ENCODE results near the gene FIBCD1. TPM values are rescaled to one million over a fixed set of nuclear protein-coding genes. Genes with fewer than 3 reads are reported as not detected.

FIBCD1 gene
- total RNA-seq, 1 experiment from 2014 or later = 7.1 TPM

- Histone ChIP-seq H3K9ac (ENCODE audit: extremely low read depth, insufficient read length, low read length) (no peak overlapping the region), H2BK15ac (ENCODE audit: low read depth, low read length) (no peak overlapping the region), H3K18ac (ENCODE audit: insufficient read length, low read depth, low read length) (no peak overlapping the region), H3K4me2 (ENCODE audit: insufficient read depth, insufficient read length, low read length) (no peak overlapping the region), H4K91ac (ENCODE audit: insufficient read length, low read depth, low read length) (no peak overlapping the region), H3K23ac (ENCODE audit: insufficient read length, low read depth, low read length) (no peak overlapping the region), H3K4ac (ENCODE audit: low read depth, low read length) (no peak overlapping the region), H2BK5ac (ENCODE audit: insufficient read length, low read length) (no peak overlapping the region), H4K8ac (replicated peaks; ENCODE audit: insufficient read length, low read depth, low read length) (no peak overlapping the region), H2AFZ (ENCODE audit: low read length) (no peak overlapping the region), H3K23me2 (ENCODE audit: insufficient read length, low read depth, low read length, poor library complexity, severe bottlenecking) (no peaks in the 10 kb centered on the region), H4K20me1 (ENCODE audit: control insufficient read depth, insufficient read depth, insufficient read length) (no peaks in the 10 kb centered on the region), H3K27me3 (ENCODE audit: insufficient read depth, low read length) (no peaks in the 10 kb centered on the region), H3K9me3 (ENCODE audit: control insufficient read depth, low read depth, low read length) (no peaks in the 10 kb centered on the region), H2BK120ac (ENCODE audit: low read depth, low read length, poor library complexity, severe bottlenecking) (no peak overlapping the region), H2BK12ac (ENCODE audit: insufficient read length, low read depth, low read length) (no peak overlapping the region), H3K79me1 (ENCODE audit: insufficient read depth, low read depth, low read length, poor library complexity, severe bottlenecking) (no peaks in the 10 kb centered on the region), H3K14ac (ENCODE audit: insufficient read depth, low read length) (no peak overlapping the region; the same call in 1 of the 2 replicates), H3K79me2 (ENCODE audit: insufficient read depth, low read length) (no peaks in the 10 kb centered on the region), H3K56ac (ENCODE audit: insufficient read length, low read depth, low read length) (no peak overlapping the region), H3T11ph (ENCODE audit: low read length) (no peak overlapping the region), H2AK5ac (ENCODE audit: insufficient read length, low read length) (no peak overlapping the region), H4K5ac (ENCODE audit: insufficient read length, low read depth, low read length) (no peak overlapping the region), H2BK20ac (ENCODE audit: low read depth, low read length, poor library complexity, severe bottlenecking) (no peak overlapping the region), H3K4me1 (ENCODE audit: insufficient read depth, low read length) (no peaks in the 10 kb centered on the region), H3K27ac (ENCODE audit: insufficient read length, low read depth, low read length) (no peak overlapping the region)
- H3K4me1 Mint-ChIP-seq = peaks cover 0 to 26% of the 10 kb centered on the region in 2 experiments; a peak in 2 of 4 replicates
- H3K4me3 Mint-ChIP-seq = no peak overlapping the region
- WGBS (ENCODE audit: extremely low coverage, insufficient read length, low lambda C conversion rate) = no CpG with 5 or more reads among the region's 16 CpGs
- TF ChIP-seq, protein P1, sequence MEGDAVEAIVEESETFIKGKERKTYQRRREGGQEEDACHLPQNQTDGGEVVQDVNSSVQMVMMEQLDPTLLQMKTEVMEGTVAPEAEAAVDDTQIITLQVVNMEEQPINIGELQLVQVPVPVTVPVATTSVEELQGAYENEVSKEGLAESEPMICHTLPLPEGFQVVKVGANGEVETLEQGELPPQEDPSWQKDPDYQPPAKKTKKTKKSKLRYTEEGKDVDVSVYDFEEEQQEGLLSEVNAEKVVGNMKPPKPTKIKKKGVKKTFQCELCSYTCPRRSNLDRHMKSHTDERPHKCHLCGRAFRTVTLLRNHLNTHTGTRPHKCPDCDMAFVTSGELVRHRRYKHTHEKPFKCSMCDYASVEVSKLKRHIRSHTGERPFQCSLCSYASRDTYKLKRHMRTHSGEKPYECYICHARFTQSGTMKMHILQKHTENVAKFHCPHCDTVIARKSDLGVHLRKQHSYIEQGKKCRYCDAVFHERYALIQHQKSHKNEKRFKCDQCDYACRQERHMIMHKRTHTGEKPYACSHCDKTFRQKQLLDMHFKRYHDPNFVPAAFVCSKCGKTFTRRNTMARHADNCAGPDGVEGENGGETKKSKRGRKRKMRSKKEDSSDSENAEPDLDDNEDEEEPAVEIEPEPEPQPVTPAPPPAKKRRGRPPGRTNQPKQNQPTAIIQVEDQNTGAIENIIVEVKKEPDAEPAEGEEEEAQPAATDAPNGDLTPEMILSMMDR (conservative IDR thresholded peaks at IDR 0.05) = no peak
- peak; percentile 28 for DNase-seq
- H3K27me3 Mint-ChIP-seq (ENCODE audit: low read depth) = peaks cover 10% of the 10 kb centered on the region
- no peaks in the 10 kb centered on the region for H3K36me3 Mint-ChIP-seq (ENCODE audit: insufficient read depth in 1 of 3, low read depth in 3 of 3)
- no peaks in the 10 kb centered on the region; a peak in 1 of 5 replicates for H3K9me3 Mint-ChIP-seq
- no peak overlapping the region for H3K27ac Mint-ChIP-seq
Observed at GRCh38 chr9:130977811-130978221, 38.8 kb upstream of the FIBCD1 start.

Measured in H9 (cell line).